ENCODE measurements around the gene CD33.
"Not testable (repeated sequence)": the region's sequence is repeated elsewhere in the genome, so short reads cannot be mapped to it uniquely, and the experiment has no call there.

The CD33 gene

DNA sequence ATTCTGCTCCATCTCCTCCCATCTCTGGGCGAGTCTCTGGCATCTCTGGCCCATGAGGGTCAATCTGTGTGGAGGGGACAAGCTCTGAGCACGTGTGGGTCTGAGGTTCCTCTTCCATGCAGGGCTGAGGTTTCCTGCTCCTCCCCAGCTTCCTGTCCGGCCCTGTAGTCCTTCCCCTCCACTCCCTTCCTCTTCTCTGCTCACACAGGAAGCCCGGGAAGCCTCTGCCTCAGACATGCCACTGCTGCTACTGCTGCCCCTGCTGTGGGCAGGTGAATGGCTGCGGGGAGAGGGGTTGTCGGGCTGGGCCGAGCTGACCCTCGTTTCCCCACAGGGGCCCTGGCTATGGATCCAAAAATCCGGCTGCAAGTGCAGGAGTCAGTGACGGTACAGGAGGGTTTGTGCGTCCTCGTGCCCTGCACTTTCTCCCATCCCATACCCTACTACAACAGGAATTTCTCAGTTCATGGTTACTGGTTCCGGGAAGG is 14.0 kb upstream of the CD33 start:
- not testable (repeated sequence) for DNase-seq

DNA sequence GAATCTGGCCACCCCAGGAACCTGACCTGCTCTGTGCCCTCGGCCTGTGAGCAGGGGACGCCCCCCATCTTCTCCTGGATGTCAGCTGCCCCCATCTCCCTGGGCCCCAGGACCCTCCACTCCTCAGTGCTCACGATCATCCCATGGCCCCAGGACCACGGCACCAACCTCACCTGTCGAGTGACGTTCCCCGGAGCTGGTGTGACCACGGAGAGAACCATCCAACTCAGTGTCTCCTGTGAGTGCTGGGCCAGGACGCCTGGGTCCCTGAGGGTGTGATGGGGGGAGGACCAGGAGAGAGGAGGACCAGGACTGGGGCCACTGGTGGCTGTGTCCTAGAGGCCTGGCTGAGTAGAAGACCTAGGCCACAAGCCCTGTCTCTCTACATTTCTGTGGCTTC is 13.0 kb upstream of the CD33 start:
- no peak for DNase-seq

DNA sequence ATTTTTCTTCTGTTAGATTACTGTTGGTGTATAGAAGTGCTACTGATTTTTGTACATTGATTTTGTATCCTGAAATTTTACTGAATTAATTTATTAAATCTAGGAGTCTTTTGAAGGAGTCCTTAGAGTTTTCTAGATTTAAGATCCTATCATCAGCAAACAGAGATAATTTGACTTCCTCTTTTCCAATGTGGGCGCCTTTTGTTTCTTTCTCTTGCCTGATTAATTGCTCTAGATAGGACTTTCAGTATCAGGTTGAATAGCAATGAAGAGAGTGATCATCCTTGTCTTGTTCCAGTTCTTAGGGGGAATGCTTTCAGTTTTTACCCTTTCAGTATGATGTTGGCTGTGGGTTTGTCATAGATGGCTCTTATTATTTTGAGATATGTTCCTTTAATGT is 5.6 kb upstream of the CD33 start:
- peak; percentile 24 for DNase-seq

DNA sequence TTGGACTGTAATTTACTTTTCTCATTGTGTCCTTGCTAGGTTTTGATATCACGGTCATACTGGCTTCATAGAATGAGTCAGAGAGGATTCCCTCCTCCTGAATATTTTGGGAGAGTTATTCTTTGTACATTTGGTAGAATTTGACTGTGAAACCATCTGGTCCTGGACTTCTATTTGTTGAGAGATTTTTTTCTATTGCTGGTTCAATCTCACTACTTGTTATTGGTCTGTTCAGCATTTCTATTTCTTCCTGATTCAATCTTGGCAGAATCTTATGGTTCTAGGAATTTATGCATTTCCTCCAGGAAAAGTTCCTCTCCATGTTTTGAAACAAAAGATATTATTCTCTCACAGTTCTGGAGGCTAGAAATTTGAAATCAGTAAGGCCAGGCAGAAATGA is 4.9 kb upstream of the CD33 start:
- DNase-seq = no peak

DNA sequence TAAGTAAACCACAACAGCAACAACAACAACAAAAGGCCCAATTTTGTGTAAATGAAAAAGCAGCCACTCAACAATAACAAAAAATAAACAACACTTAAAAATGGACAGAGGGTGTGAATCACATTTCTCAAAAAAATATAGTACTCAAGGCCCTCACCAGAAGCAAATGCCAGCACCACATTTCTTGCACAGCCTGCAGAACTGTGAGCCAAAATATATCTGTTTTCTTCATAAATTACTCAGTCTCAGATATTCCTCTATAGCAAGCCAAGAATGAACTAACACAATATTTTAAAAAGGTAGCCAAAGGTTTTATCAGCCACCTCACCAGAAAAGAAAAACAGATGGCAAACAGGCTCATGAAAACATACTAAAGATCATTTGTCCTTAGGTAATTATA is 3.9 kb upstream of the CD33 start:
- DNase-seq = no peak

DNA sequence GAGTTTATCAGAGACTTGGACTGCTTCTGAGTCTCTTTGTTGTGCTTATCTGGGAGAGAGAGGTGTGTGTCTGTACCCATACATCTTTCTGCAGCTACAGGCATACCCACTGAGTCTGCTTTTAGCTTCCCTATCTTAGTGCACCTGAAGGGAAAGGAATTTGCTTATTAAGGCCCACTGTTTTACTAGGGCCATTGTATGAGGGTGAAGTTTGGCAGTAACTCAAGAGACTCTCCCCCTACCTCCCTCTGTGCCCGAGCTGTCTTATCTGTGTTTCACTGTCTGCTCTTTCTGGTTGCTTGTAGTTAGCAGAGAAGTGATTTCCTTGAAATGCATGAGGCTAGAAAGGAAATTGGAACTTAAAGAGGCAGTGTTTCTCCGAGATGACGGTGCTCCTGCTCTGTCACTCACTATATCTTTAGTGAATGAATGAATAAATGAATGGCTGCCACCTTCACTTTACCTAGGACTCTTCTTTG is 678 bp upstream of the CD33 start:
- DNase-seq = no peak

DNA sequence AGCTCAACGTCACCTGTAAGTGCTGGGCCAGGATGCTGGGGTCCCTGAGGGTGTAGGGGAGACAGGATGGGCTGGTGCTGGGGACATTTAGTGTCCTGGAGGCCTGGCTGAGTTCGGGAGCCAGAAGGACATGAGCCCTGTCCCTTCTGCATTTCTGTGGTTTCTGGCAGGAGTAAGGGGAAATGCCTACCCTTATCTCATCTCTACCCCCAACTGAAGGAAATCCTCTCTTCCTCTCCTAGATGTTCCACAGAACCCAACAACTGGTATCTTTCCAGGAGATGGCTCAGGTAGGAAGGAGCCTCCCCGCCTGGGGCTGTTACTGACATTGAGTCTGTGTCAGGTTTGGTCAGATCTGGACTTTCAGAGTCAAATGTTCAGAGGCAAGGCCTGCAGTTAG is 1.2 kb downstream of the CD33 start:
- no peak for DNase-seq

DNA sequence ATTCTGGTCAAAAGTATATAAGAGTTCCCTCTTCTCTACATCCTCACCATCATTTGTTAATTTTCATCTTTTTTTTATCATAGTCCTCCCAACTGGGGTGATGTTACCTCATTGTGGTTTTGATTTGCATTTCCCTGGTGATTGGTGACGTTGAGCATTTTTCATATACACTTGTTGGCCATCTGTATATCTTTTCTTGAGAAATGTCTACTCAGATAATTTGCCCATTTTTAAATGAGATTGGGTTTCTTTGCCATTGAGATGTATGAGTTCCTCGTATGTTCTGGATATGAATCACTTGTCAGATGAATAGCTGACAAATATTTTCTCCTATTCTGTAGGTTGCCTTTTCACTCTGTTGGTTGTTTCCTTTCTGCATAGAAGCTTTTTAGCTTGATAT is 2.4 kb downstream of the CD33 start:
- DNase-seq = no peak

DNA sequence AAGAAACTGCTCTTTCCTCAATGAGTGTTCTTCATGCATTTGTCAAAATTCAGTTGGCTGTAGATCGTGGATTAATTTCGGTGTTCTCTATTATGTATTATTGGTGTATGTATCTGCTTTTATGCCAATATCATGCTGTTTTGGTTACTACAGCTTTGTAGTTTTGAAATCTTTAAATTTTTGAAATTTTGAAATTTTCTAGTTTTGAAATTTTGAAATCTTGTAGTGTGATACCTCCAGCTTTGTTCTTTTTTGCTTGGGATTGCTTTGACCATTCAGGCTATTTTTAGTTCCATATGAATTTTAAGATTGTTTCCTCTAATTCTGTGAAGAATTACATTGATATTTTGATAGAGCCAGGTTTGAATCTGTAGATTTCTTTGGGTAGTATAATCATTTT is 3.1 kb downstream of the CD33 start:
- no peak for DNase-seq

DNA sequence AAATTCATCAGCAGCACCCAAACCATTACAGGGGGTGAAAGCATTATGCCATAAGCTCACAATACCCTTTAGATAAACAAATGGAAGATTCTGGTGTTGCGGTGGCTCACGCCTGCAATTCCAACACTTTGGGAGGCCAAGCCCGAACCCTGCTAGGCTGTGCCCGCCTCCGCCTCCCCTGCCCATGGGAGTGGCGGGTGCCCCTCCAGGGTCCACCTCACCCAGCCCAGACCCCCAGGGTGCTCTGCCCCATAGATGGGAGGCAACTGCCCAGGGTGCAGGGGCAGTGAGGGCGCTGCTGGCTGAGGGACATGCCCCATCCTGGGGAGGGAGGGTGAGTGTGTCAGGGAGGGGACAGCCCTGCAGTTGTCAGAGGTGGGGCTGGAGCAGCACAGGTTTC is 16.0 kb downstream of the CD33 start:
- DNase-seq = no peak

DNA sequence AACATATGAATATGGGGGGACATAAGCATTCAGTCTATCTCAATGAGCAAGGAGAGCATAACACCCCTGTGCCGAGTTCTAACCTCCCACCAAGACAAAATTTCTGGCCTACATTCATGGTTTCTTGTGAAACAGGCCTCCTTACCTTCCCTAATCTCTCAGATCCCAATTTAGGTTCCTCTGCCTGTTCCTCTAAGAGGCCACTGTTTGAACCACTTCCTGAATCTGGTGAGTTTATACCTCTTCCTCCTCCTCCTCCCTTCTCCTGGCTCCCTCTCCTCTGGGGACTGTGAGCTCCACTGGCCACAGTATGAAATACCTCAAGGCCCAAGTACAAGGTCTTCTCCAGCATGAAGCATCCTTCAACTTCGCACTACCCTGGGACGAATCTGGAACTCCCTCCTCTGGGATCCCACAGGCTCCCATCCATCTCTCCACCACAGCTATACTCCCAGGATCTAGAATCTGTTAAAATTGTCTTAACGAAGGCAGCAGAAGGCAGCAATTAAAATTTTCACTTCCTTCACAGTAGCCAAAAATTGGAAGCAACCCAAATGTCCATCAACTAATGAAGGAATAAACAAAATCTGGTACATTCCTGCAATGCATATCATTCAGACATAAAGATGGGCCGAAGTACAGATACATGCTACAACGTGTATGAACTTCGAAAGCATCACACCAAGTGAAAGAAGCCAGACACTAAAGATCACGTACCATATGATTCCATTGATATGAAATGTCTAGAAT is 18.2 kb downstream of the CD33 start:
- no peak for DNase-seq

DNA sequence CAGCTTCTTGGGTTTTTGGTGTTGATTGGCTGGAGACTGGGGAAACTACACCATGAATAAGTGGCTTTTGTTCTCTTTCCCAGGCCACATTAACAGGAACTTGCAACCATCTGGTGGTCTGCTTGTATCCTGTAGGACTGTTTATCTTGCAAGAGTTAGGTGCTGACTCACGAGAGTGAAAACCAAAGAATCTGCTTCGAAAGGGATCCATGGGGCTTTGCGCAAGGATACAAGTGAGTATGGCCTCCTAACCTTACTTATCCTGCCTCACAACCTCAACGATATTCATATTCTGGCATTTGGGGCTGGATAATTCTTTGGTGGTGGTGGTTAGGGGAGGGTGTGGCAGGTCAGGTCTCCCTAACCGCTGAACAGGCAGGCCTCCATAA is 21.3 kb downstream of the CD33 start:
- DNase-seq = peak; percentile 37

DNA sequence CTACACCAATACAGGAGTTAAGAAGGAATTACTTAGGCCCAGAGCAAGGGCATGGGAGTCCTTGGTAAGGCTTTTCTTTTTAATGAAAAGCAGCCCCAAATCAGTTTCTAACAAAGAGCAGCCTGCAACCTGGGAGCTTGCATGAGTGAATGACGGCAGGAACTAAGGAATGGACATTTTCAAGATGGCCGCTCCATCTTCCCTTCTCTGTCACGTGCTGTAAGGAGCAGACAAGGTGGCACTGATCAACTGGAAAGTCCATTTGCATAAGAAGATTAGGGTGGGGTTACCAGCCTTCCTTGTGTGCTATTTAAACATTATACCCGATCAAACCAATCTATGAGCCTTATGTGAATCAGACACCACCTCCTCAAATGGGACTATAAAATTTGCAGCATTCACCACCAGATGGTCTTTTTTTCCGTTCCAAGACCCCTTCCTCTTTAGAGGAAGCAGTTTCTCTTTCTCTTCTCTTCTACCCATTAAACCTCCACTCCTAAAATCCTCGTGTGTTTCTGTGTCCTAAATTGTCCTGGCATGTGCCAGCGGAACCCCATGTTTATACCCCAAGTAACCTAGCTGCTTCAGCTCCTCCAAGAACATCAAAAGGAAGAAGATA is 23.2 kb downstream of the CD33 start:
- DNase-seq = no peak

DNA sequence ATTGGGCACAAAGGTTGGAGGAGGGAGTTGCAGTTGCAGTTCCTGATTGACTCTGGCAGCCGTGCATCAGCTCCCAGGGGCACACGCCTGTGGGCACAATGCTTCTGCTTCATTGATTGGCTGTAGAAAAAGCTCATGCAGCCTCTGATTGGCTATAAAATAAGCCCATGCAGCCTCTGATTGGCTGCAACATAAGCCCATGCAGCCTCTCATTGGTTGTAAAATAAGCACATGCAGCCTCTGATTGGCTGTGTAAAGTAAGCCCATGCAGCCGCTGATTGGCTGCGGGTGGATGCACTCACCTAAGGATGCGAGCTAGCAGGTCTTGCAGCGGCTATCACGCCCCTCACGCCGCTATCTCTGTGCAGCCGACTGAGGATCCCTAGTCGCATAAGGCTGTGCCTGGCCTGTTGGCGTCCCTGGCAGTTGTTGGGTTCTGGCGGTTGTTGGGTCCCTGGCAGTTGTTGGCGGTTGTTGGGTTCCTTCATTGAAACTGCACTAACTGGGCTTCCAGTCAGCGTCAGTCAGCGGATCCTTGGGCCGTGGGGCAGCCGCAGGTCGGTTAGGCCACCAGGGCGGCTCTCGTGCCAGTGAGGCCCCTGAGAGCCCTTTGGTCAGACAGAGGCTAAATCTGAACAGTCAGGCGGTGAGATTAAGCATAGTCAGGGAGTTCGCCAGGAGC is 26.0 kb downstream of the CD33 start, which contains the start of gene SIGLECL1:
Gene SIGLECL1, plus strand, starts transcription at position 295 of the 682 bp plus-strand sequence. CDS start 12,993 bp downstream, outside the sequence.
- no peak for DNase-seq

DNA sequence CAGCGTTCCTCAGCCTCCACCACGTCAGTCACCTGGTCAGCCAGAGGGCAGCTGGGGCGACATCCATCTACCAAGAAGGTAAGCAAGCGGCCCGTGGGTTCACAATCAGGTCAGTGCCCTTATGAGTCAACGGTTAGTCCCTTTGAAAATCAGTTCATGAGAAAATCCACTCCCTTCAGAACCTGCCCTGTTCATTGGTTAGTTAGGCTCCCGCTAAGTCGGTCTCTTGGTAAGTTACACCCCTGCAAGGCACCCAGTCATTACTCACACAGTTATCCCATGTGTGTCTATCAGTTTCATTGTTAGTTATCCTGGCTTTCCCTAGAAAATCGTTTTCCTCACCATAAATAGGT is 26.6 kb downstream of the CD33 start:
- DNase-seq = peak; percentile 26

DNA sequence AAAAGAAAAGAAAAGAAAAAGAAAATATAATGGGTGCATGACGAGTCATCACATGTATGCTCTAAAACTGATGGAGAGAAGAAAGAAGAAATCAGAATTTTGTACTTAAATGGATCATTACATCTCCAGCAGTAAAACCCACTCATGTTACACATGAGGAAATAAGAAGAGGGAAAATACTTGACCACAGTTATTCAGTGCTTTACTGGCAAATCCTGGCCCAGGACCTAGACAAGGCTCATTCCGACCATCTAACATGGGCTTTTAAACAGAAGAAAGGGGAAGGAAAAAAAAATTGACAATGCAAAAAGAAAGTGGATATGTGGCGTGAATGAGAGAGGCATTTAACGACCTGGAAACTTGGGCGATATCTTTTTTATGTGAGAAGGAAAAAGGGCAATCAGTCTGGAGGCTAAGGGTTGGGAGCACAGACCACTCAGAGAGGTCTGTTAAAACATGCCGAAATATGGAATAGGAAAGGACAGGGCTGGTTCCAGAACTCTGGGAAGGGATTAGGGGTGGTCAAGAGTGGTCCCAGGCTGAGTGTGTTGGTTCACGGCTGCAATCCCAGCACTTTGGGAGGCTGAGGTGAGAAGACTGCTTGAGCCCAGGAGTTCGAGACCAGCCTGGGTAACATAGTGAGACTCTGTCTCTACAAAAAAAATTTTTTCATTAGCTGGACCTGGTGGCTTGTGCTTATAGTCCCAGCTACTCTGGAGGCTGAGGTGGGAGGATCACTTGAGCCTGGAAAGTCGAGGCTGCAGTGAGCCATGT is 27.6 kb downstream of the CD33 start:
- DNase-seq = no peak

DNA sequence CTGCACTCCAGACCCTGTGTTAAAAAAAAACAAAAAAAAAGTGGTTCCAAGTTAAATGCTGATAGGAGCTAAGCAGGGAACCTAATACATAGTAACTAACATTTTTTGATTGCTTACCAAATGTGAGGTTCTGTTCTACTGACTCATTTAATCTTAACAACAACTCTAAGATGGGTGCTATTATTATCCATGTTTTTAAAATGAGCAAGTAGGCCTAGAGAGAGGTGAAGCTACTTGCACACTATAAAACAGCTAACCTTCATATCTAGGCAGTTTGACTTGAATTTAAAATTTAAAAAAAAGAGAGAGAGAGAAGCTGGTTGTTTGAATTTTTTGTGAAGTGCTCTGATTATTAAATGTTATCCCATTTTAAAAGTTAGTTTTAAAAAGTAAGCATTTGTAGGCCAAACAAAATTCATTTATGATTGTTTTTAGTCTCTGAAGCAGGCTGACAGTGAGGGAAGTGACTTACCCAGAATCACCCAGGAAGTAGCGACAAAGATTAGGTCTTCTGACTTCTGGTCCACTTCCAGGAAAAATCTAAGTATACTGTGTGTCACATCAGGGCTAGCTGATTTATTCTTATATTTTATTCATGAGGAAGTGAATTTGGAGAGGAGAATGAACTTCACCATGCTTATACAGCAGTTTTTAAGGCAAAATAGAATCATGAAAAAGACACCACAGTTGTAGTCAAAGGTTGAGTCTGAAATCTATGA is 28.4 kb downstream of the CD33 start:
- DNase-seq = peak; percentile 60

DNA sequence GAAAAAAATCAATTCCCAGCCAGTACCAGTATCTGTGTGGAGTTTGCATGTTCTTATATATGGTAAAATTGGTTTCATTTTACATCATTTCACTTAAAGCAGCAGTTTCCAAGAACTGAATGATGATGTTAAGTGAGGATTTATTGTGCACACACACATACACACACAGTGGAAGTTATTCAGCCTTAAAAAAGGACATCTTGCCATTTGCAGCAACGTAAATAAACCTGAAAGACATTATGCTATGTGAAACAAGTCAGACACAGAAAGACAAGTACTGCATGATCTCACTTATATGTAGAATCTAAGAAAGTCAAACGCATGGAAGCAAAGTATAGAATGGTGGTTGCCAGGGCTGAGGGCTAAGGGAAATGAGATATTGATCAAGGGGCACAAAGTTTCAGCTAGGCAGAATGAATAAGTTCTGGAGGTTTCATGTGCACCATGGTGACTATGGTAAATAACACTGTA is 31.3 kb downstream of the CD33 start:
- peak; percentile 77 for DNase-seq

DNA sequence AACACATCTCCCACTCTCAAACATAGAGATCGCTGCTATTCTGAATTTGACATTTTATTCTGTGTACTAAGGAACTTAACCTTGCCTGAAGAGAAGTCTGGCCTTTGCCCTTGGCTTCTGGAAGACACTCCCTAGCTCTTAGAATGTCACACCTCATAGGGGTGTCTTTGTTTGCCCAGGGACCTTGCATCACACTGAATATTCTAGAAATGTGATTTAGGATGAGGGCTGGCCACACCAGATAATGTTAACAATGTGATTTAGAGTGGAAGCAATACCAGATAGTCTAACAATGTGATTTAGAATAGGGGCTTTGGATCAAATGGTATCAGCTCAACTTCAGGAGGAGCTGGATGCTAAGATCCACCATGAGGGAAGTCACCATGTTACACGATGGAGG is 32.6 kb downstream of the CD33 start:
- DNase-seq = no peak

DNA sequence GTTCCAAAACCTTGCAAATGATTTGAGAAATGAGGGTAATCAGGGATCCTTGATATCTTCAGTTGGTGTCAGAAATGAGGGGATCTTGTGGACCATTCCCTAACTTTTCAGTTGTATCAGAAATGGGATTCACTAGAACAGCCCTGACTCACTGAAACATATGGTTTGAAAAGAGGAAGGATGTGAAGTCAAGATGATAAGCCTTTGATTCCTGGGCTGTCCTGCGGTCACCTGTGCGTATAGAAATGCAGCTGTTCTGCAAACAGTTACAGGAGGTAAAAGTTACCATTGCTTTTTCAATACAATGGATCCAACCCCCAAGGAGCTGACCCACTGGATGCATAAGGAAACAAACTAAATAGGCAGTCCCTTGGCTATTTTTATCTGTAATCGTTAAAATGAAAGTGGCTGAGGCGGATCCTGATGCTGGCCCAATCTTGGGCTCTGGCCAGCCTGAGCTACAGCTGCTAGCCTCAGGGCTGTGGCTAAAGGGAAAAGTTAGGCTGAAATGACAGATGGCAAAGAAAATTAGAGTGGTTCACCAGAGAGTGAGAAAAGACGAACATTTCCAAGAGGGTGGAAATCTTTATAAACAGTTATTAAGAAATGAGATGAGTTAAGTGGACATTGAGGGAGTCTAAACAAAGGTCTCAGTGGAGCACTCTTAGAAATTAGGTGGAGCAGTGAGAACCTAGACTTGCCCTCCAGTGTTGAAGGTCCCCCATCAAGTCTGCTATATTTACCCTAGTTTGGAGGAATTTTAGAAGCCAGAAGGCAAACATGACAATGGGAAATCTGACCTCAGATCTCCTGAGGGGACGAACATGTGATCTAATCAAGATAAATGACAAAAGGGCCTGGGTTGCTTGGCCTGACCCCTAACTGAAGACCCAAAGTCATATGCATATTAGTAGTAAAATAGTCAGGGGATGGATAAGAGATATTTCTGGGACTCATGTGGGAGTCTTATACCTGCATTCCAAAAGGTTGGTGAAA is 33.6 kb downstream of the CD33 start:
- no peak for DNase-seq
